SK-N-SH treated with all-trans-retinoic acid at 6 μM for 48 hours (cell line): Measurements from ENCODE around the gene AQP4.

Experiments
- TF ChIP-seq, protein P1 (sequence below): fragments of 250-450 bp; sonication (Bioruptor Pico); IDR thresholded peaks from 2 replicates; pipeline ENCODE4 v1.8.0; 2020; ENCODE audit warnings: mild to moderate bottlenecking, moderate library complexity, borderline replicate concordance
- TF ChIP-seq, protein P2 (sequence below): fragments of 250-450 bp; sonication (Bioruptor Pico); IDR thresholded peaks from 2 replicates; pipeline ENCODE4 v1.5.1; 2020; ENCODE audit warnings: low read depth, mild to moderate bottlenecking, moderate library complexity

DNA sequence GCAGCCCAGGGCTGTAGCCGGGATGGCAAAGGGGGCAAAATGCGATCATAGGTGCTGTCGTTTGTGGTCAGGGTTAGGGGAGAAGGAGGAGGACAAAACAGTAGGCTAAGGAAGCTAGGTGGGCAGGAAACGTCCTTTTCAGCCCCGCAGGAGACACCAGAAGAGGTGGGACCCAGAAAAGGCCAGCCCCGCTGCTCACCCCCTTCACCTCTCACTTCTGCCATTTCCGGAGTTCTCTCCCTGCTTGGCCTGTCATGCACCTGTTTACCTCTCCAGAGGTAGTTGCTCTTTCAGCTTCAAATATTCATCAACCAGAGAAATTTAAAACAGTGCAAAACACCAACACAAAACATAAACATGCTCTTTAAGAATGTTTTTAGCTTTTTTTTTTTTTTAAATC is 849 bp downstream of the AQP4 start:
- TF ChIP-seq, protein P1, sequence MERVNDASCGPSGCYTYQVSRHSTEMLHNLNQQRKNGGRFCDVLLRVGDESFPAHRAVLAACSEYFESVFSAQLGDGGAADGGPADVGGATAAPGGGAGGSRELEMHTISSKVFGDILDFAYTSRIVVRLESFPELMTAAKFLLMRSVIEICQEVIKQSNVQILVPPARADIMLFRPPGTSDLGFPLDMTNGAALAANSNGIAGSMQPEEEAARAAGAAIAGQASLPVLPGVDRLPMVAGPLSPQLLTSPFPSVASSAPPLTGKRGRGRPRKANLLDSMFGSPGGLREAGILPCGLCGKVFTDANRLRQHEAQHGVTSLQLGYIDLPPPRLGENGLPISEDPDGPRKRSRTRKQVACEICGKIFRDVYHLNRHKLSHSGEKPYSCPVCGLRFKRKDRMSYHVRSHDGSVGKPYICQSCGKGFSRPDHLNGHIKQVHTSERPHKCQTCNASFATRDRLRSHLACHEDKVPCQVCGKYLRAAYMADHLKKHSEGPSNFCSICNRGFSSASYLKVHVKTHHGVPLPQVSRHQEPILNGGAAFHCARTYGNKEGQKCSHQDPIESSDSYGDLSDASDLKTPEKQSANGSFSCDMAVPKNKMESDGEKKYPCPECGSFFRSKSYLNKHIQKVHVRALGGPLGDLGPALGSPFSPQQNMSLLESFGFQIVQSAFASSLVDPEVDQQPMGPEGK (CRISPR knock-in tag): no peak
- TF ChIP-seq, protein P2, sequence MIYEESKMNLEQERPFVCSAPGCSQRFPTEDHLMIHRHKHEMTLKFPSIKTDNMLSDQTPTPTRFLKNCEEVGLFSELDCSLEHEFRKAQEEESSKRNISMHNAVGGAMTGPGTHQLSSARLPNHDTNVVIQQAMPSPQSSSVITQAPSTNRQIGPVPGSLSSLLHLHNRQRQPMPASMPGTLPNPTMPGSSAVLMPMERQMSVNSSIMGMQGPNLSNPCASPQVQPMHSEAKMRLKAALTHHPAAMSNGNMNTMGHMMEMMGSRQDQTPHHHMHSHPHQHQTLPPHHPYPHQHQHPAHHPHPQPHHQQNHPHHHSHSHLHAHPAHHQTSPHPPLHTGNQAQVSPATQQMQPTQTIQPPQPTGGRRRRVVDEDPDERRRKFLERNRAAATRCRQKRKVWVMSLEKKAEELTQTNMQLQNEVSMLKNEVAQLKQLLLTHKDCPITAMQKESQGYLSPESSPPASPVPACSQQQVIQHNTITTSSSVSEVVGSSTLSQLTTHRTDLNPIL (CRISPR knock-in tag): no peak
